Measurements from ENCODE around the gene AKR1D1.

The AKR1D1 gene

DNA sequence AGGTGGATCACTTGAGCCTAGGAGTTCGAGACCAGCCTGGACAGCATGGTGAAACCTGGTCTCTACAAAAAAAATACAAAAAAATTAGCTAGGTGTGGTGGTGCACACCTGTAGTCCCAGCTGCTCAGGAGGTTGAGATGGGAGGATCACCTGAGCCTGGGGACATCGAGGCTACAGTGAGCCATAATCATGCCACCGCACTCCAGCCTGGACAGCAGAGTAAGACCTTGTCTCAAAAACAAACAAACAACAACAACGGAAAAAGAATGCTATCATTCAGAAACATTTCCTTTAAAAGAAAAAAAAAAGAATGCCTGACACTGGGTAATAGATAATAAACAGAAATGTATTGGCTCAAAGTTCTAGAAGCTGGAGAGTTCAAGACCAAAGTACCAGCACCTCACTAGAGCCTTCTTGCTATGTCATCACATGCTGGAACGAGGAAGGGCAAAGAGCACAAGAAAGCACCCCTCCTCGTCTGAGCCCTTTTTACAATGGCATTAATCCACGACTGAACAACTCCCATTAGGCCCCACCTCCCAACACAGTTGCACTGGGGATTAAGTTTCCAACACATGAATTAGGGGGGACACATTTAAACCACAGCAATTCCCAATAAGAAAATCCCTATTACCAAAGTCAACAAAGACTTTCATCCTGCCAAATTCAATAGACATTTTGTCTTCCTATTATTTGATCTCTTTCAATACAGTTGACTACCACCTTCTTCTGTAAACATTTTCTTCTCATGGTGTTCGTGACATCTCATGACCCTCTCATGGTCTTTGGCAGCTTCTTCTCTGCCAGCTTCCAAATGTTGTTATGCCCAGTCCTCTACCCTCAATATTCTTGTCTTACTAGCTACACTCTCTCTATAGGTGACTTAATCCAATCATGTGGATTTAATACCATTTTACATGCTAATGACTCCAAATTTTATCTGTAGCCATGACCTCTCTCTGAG lies 20.0 kb downstream of the AKR1D1 start:
- Histone ChIP-seq H3K27me3 (ENCODE audit: control insufficient read depth, insufficient read depth, low read length) (peaks cover 3% of the 10 kb centered on the region), H3K4me3 (ENCODE audit: low read length) (no peak overlapping the region), H3K9ac (ENCODE audit: low read depth, low read length) (no peak overlapping the region), H3K9me3 (replicated peaks; ENCODE audit: low read length) (no peaks in the 10 kb centered on the region), H3K4me1 (ENCODE audit: control insufficient read depth, insufficient read depth, low read length) (no peaks in the 10 kb centered on the region), H3K36me3 (ENCODE audit: insufficient read depth, low read length) (no peaks in the 10 kb centered on the region), H3K4me2 (ENCODE audit: low read length) (no peak overlapping the region)

DNA sequence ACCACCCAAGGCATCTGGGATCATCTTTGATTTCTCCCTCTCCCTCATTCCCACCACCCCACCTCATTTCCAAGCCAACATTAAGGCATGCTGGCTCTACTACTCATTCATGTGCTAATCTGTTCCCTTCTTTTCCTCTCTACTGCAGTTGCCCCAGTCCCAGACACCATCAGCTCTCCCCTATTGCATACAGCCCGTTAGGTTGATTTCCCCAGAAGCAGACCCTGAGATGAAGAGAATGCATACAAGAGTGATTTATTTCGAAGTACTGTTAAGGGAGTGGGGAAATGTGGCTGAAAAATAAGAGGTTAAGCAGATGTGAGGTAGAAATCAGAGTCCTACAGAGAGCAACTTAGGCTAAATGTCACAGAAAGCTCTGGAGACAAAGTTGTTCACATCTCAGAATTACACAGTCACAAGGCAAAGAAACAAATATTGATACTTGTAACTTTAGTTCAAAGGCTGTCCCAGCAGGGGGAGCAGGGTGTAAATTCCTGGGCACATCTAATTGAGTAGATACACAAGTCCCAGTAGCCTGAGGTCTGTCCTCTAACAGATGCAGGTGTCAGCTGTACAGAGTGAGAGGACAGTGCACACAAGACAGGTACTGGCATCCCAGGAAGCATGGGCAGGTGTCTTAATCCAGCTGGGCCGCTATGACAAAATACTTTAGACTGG lies 20.9 kb downstream of the AKR1D1 start:
- H3K9ac ChIP-seq (ENCODE audit: low read depth, low read length), result no peak overlapping the region

DNA sequence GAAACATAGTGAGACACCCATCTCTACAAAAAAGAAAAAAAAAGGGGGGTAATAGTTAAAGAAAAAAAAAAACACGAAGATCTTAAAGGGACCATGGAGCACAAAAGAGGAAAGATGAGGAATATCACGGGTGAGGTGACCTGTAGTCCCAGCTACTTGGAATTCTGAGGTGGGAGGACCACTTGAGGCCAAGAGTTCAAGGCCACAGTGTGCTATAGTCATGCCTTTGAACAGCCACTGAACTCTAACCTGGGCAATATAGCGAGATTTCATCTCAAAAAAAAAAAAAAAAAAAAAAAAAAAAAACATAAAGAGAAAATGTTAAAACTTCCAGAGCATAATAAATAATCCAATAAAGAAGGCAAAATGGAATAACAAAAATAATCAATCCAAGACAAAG lies 23.6 kb downstream of the AKR1D1 start:
- Histone ChIP-seq H3K4me1 (ENCODE audit: control insufficient read depth, insufficient read depth, low read length) (no peaks in the 10 kb centered on the region), H3K4me3 (ENCODE audit: low read length) (no peak overlapping the region), H3K4me2 (ENCODE audit: low read length) (no peak overlapping the region), H3K9me3 (replicated peaks; ENCODE audit: low read length) (no peaks in the 10 kb centered on the region), H3K27me3 (ENCODE audit: control insufficient read depth, insufficient read depth, low read length) (peaks cover 3% of the 10 kb centered on the region), H3K36me3 (ENCODE audit: insufficient read depth, low read length) (no peaks in the 10 kb centered on the region), H3K9ac (ENCODE audit: low read depth, low read length) (no peak overlapping the region)

More for the DNA sequence above, 20.9 kb downstream of the AKR1D1 start:
- no peak overlapping the region for H3K4me2 ChIP-seq (ENCODE audit: low read length)
- peaks cover 3% of the 10 kb centered on the region for H3K27me3 ChIP-seq (ENCODE audit: control insufficient read depth, insufficient read depth, low read length)
- no peaks in the 10 kb centered on the region for H3K9me3 ChIP-seq (replicated peaks; ENCODE audit: low read length)
- no peaks in the 10 kb centered on the region for H3K36me3 ChIP-seq (ENCODE audit: insufficient read depth, low read length)
- no peak overlapping the region for H3K4me3 ChIP-seq (ENCODE audit: low read length)
- no peaks in the 10 kb centered on the region for H3K4me1 ChIP-seq (ENCODE audit: control insufficient read depth, insufficient read depth, low read length)

DNA sequence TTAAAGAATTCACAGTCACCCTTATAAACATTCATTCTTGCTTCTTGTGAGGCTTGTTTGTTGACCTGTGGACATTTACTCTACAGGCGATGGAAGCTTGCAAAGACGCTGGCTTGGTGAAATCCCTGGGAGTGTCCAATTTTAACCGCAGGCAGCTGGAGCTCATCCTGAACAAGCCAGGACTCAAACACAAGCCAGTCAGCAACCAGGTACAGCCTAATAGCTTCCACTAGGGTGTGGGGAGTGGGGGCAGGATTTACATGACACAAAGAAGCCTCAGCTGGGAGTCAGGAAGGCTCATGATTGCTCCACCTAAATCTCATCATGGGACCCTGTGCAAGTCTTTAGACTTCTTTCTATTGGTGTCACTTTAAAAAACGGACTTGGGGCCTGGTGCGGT lies 29.0 kb downstream of the AKR1D1 start:
- no peak overlapping the region for H3K9ac ChIP-seq (ENCODE audit: low read depth, low read length)
- no peak overlapping the region for H3K4me3 ChIP-seq (ENCODE audit: low read length)
- H3K4me1 ChIP-seq (ENCODE audit: control insufficient read depth, insufficient read depth, low read length), result no peaks in the 10 kb centered on the region
- H3K4me2 ChIP-seq (ENCODE audit: low read length), result no peak overlapping the region
- no peaks in the 10 kb centered on the region for H3K9me3 ChIP-seq (replicated peaks; ENCODE audit: low read length)
- no peaks in the 10 kb centered on the region for H3K36me3 ChIP-seq (ENCODE audit: insufficient read depth, low read length)
- no peaks in the 10 kb centered on the region for H3K27me3 ChIP-seq (ENCODE audit: control insufficient read depth, insufficient read depth, low read length)

DNA sequence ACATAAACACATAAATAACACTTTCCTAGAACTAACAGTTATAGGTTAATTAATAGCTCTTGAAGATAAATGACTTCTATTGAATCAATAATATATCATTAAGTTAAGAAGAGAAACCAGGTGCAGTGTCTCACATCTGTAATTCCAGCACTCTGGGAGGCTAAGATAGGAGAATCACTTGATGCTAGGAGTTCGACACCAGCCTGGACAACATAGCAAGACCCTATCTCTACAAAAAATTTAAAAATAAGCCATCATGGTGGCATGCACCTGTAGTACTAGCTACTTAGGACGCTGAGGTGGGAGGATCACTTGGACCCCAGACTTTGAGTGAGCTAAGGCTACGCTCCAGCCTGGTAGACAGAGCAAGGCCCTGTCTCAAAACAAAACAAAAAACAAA lies 38.8 kb downstream of the AKR1D1 start:
- Histone ChIP-seq H3K27me3 (ENCODE audit: control insufficient read depth, insufficient read depth, low read length) (peaks cover 3% of the 10 kb centered on the region), H3K4me2 (ENCODE audit: low read length) (no peak overlapping the region), H3K9me3 (replicated peaks; ENCODE audit: low read length) (no peaks in the 10 kb centered on the region), H3K36me3 (ENCODE audit: insufficient read depth, low read length) (no peaks in the 10 kb centered on the region), H3K4me1 (ENCODE audit: control insufficient read depth, insufficient read depth, low read length) (no peaks in the 10 kb centered on the region), H3K9ac (ENCODE audit: low read depth, low read length) (no peak overlapping the region), H3K4me3 (ENCODE audit: low read length) (no peak overlapping the region)

DNA sequence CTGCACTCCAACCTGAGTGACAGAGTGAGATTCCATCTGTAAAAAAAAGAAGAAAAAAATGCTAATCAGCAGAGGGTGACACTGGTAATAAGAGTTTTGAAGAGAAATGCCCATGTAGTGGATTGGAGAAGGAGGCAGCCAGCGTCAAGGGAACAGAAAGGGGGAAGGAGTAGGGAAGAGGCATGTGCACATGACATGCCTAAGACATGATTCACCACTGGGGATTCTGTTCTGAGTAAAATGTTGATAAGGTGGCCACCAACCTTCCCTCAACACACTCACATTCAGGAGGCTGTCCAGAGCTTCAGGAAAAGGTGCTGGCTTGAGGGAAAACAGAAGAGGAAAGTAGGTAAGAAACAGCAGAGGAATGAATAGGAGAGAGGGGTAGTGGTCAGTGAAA lies 39.9 kb downstream of the AKR1D1 start:
- Histone ChIP-seq H3K4me1 (ENCODE audit: control insufficient read depth, insufficient read depth, low read length) (no peaks in the 10 kb centered on the region), H3K4me2 (ENCODE audit: low read length) (no peak overlapping the region), H3K4me3 (ENCODE audit: low read length) (no peak overlapping the region), H3K36me3 (ENCODE audit: insufficient read depth, low read length) (no peaks in the 10 kb centered on the region), H3K27me3 (ENCODE audit: control insufficient read depth, insufficient read depth, low read length) (peaks cover 3% of the 10 kb centered on the region), H3K9ac (ENCODE audit: low read depth, low read length) (no peak overlapping the region), H3K9me3 (replicated peaks; ENCODE audit: low read length) (no peaks in the 10 kb centered on the region)

DNA sequence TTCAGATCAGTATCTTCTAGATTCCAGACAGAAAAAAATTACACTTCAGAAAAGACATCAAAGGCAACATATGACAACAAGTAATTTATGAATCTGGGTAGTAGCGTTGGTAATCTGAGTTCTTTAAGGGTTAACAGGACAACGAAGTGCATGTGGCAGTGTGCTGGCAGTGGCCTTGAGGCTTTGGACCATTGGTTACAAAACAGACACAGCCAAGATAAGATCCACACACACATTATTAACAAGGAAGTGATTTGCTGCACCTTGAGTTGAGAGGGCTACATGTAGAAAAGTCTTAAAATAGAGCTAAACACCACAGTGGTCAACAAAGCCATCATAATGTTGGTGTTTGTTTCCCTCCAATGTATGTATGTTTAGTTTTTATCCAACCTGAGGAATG lies 40.6 kb downstream of the AKR1D1 start:
- H3K9me3 ChIP-seq (replicated peaks; ENCODE audit: low read length), result no peaks in the 10 kb centered on the region
- no peak overlapping the region for H3K4me2 ChIP-seq (ENCODE audit: low read length)
- H3K36me3 ChIP-seq (ENCODE audit: insufficient read depth, low read length), result no peaks in the 10 kb centered on the region
- no peaks in the 10 kb centered on the region for H3K4me1 ChIP-seq (ENCODE audit: control insufficient read depth, insufficient read depth, low read length)
- H3K4me3 ChIP-seq (ENCODE audit: low read length), result no peak overlapping the region
- no peaks in the 10 kb centered on the region for H3K27me3 ChIP-seq (ENCODE audit: control insufficient read depth, insufficient read depth, low read length)
- no peak overlapping the region for H3K9ac ChIP-seq (ENCODE audit: low read depth, low read length)

DNA sequence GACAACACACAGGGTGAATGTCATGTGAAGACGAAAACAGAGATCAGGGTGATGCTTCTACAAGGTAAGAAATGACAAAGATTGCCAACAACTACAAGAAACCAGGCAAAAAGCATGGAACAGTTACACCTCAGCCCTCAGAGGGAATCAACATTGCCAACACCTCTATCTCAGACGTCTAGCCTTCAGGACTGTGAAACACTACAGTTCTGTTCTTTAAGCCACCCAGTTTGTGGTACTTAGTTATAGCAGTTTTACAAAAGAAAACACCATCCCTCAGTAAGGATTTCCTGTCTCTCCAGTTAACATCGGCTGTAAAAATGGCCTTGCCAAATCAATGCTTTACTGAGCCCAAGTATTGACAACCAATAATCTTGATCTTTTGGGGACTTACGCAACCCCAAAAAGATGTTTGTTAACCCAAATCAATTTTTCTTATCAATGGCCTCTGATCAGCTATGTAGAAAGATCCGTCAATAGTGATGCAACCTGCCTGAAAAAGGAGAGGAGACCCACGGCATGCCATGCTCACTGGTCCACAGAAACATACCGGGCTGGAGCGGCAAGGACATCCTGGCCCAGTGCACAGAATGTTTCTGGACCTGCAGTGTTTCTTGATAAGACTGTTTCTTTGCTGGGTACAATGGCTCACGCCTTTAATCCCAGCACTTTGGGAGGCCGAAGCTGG lies 44.0 kb downstream of the AKR1D1 start:
- Histone ChIP-seq H3K4me1 (ENCODE audit: control insufficient read depth, insufficient read depth, low read length) (peaks cover 4% of the 10 kb centered on the region), H3K27me3 (ENCODE audit: control insufficient read depth, insufficient read depth, low read length) (no peaks in the 10 kb centered on the region), H3K36me3 (ENCODE audit: insufficient read depth, low read length) (no peaks in the 10 kb centered on the region), H3K4me2 (ENCODE audit: low read length) (no peak overlapping the region), H3K9me3 (replicated peaks; ENCODE audit: low read length) (no peaks in the 10 kb centered on the region), H3K9ac (ENCODE audit: low read depth, low read length) (no peak overlapping the region), H3K4me3 (ENCODE audit: low read length) (no peak overlapping the region)

DNA sequence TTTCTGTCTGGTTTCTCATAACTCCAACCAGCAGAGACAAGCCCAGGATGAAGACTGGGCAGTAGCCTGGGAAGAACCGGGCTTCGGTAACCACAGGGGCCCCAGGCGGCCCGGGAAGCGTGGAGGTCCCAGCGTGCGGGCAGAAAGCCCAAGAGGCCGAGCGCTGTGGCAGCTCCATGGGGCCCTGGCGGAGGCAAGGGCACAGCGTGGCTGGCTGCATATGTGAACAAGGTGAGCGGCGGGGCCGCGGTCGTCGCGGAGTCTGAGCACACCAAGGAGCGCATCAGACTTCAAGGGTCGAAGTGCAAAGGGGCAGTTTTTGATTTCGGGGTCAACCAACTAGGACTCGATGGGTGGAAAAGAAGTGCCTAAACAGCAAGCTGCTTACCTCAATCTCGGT lies 45.9 kb downstream of the AKR1D1 start:
- H3K4me3 ChIP-seq (ENCODE audit: low read length), result no peak overlapping the region
- H3K9ac ChIP-seq (ENCODE audit: low read depth, low read length), result no peak overlapping the region
- no peaks in the 10 kb centered on the region for H3K27me3 ChIP-seq (ENCODE audit: control insufficient read depth, insufficient read depth, low read length)
- no peaks in the 10 kb centered on the region for H3K9me3 ChIP-seq (replicated peaks; ENCODE audit: low read length)
- H3K36me3 ChIP-seq (ENCODE audit: insufficient read depth, low read length), result no peaks in the 10 kb centered on the region
- H3K4me1 ChIP-seq (ENCODE audit: control insufficient read depth, insufficient read depth, low read length), result peaks cover 12% of the 10 kb centered on the region
- H3K4me2 ChIP-seq (ENCODE audit: low read length), result no peak overlapping the region

DNA sequence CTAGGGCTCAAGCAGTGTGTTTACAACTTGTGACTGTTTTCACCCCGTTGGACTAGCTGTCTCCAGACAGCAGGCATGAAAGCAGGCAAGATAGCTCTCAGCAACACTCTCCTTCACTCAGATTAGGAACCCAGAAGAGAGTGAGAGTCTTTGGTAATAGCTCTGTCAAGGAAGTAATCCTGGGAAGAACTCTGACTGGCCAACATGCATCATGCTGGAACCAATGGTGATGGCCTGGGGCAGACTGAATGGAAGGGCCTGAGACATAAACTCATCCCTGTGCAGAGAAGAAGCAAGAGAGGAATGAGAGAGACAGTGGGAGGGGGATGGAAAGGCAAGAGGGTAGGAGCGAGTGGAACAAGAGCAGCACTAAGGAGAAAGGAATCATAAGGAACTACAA lies 48.9 kb downstream of the AKR1D1 start:
- Histone ChIP-seq H3K9ac (ENCODE audit: low read depth, low read length) (no peak overlapping the region), H3K4me1 (ENCODE audit: control insufficient read depth, insufficient read depth, low read length) (peaks cover 12% of the 10 kb centered on the region), H3K27me3 (ENCODE audit: control insufficient read depth, insufficient read depth, low read length) (no peaks in the 10 kb centered on the region), H3K36me3 (ENCODE audit: insufficient read depth, low read length) (no peaks in the 10 kb centered on the region), H3K4me3 (ENCODE audit: low read length) (no peak overlapping the region), H3K9me3 (replicated peaks; ENCODE audit: low read length) (no peaks in the 10 kb centered on the region), H3K4me2 (ENCODE audit: low read length) (no peak overlapping the region)

DNA sequence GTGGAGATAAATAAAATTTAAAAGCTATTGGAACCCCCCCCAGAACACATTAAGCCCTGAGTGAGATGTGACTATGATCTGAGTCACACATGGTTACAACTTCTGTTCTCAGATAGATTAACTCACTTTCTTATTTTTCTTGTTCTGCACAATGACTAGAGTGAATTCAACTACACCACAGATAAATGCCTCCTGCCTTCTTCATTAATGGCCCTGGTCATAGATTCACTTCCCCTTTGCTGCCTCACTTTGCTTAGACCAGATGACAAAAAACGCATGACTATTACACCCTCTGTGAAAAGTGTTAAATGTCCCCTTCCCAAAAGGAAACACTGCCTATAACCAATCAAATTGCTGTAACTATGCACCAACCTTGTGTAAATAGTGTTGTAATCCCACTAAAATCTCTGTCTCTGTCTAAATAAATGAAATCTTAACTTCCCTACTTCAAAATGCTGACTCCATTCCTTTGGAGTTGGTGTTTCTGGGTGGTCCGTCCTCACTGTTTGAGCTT lies 49.4 kb downstream of the AKR1D1 start:
- Histone ChIP-seq H3K27me3 (ENCODE audit: control insufficient read depth, insufficient read depth, low read length) (no peaks in the 10 kb centered on the region), H3K9ac (ENCODE audit: low read depth, low read length) (no peak overlapping the region), H3K9me3 (replicated peaks; ENCODE audit: low read length) (no peaks in the 10 kb centered on the region), H3K4me1 (ENCODE audit: control insufficient read depth, insufficient read depth, low read length) (peaks cover 12% of the 10 kb centered on the region), H3K4me2 (ENCODE audit: low read length) (no peak overlapping the region), H3K36me3 (ENCODE audit: insufficient read depth, low read length) (no peaks in the 10 kb centered on the region), H3K4me3 (ENCODE audit: low read length) (no peak overlapping the region)
